IMR-90 (cell line): ENCODE measurements around the gene PSD.

Experiments
- CEBPB ChIP-seq: IDR thresholded peaks from 2 replicates; pipeline ENCODE4 v1.6.1; 2012; ENCODE audit warnings: low read depth, low read length, improper control_type of control experiment
- SMC3 ChIP-seq: fragments of 150-350 bp; IDR thresholded peaks from 2 replicates; pipeline ENCODE4 v1.6.1; 2016; ENCODE audit warnings: low read depth, mild to moderate bottlenecking, antibody characterized with exemption, low read length, moderate library complexity
- USF2 ChIP-seq: fragments of 150-350 bp; IDR thresholded peaks from 2 replicates; pipeline ENCODE4 v1.6.1; 2017; ENCODE audit warnings: mild to moderate bottlenecking, antibody characterized with exemption, low read length, low read depth
- TF ChIP-seq, protein P1 (sequence below): conservative IDR thresholded peaks from 2 replicates; pipeline ENCODE4 v1.5.1; 2012; ENCODE audit warnings: mild to moderate bottlenecking, low read depth, low read length, improper control_type of control experiment
- TF ChIP-seq, protein P2 (sequence below): fragments of 150-350 bp; IDR thresholded peaks from 2 replicates; pipeline ENCODE4 v1.6.1; 2016; ENCODE audit warnings: low read depth, mild to moderate bottlenecking, low read length, moderate library complexity, borderline replicate concordance

GRCh38 chr10:102426803-102427287 is 8.3 kb upstream of the PSD start:
- TF ChIP-seq, protein P1, sequence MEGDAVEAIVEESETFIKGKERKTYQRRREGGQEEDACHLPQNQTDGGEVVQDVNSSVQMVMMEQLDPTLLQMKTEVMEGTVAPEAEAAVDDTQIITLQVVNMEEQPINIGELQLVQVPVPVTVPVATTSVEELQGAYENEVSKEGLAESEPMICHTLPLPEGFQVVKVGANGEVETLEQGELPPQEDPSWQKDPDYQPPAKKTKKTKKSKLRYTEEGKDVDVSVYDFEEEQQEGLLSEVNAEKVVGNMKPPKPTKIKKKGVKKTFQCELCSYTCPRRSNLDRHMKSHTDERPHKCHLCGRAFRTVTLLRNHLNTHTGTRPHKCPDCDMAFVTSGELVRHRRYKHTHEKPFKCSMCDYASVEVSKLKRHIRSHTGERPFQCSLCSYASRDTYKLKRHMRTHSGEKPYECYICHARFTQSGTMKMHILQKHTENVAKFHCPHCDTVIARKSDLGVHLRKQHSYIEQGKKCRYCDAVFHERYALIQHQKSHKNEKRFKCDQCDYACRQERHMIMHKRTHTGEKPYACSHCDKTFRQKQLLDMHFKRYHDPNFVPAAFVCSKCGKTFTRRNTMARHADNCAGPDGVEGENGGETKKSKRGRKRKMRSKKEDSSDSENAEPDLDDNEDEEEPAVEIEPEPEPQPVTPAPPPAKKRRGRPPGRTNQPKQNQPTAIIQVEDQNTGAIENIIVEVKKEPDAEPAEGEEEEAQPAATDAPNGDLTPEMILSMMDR, result no peak
- TF ChIP-seq USF2, result no peak
- no peak for TF ChIP-seq SMC3
- no peak for TF ChIP-seq CEBPB
- TF ChIP-seq, protein P2, sequence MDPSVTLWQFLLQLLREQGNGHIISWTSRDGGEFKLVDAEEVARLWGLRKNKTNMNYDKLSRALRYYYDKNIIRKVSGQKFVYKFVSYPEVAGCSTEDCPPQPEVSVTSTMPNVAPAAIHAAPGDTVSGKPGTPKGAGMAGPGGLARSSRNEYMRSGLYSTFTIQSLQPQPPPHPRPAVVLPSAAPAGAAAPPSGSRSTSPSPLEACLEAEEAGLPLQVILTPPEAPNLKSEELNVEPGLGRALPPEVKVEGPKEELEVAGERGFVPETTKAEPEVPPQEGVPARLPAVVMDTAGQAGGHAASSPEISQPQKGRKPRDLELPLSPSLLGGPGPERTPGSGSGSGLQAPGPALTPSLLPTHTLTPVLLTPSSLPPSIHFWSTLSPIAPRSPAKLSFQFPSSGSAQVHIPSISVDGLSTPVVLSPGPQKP, result no peak
